Mammary epithelial cell (primary cell): ENCODE results near the gene TMX4.

ENCODE experiments used
- CTCF ChIP-seq, 2 donors: IDR thresholded peaks in 1 of 2; conservative IDR thresholded peaks in 1 of 2; 2 replicates each; pipeline ENCODE4 v1.5.1; 2011 to 2012; ENCODE audit warnings: inconsistent platforms in 2 of 2, low read length in 2 of 2, mild to moderate bottlenecking in 2 of 2, control low read depth in 1 of 2, low read depth in 1 of 2; ENCODE audit not compliant: insufficient read depth in 1 of 2; ENCODE audit errors: extremely low read depth in 1 of 2
- EZH2 ChIP-seq: IDR thresholded peaks from 2 replicates; pipeline ENCODE4 v1.6.1; 2012; ENCODE audit warnings: low read length, inconsistent platforms, borderline replicate concordance

GRCh38 chr20:7993703-7994102 lies 25.9 kb downstream of the TMX4 start:
- TF ChIP-seq CTCF (conservative IDR thresholded peaks at IDR 0.05 in 1 of 2, IDR thresholded peaks at IDR 0.05 in 1 of 2; ENCODE audit: extremely low read depth in 1 of 2, insufficient read depth in 1 of 2, low read depth in 1 of 2, low read length in 2 of 2) (no peak), EZH2 (no peak)
